MM.1S (cell line): ENCODE results near the gene ZNF804B.

Experiments
- EZH2 ChIP-seq: fragments of 300-600 bp; sonication (generic); optimal IDR thresholded peaks from 2 replicates; pipeline ENCODE3; 2017; ENCODE audit warnings: low read depth, mild to moderate bottlenecking, antibody characterized with exemption, low read length, mixed read lengths
- EZH2phosphoT487 ChIP-seq: fragments of 300-600 bp; sonication (generic); IDR thresholded peaks from 2 replicates; pipeline ENCODE4 v1.6.1; 2018; ENCODE audit warnings: antibody characterized with exemption, low read length
- TF ChIP-seq, protein P1 (sequence below): fragments of 300-600 bp; sonication (generic); IDR thresholded peaks from 2 replicates; pipeline ENCODE4 v1.5.1; 2016; ENCODE audit warnings: antibody characterized with exemption, low read length, mixed read lengths

DNA sequence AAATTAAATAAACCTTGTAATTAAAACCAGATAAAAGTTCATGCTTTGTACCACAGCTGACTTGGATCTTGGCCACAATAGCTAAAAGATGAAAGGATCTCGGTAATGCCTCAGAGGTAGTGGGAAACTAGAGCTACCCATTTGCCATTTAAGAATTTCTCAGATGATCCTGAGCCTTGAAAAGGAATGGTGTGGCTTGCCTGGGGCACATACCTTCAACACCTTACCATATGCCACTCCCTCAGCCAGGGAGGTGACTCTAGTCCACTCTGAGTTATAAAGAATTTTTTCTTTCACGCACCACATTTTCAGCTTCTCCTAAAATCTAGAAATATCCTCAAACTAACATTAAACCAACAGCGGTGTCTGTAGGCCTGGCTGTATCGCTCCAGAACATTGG, 552.4 kb downstream of the ZNF804B start:
- TF ChIP-seq, protein P1, sequence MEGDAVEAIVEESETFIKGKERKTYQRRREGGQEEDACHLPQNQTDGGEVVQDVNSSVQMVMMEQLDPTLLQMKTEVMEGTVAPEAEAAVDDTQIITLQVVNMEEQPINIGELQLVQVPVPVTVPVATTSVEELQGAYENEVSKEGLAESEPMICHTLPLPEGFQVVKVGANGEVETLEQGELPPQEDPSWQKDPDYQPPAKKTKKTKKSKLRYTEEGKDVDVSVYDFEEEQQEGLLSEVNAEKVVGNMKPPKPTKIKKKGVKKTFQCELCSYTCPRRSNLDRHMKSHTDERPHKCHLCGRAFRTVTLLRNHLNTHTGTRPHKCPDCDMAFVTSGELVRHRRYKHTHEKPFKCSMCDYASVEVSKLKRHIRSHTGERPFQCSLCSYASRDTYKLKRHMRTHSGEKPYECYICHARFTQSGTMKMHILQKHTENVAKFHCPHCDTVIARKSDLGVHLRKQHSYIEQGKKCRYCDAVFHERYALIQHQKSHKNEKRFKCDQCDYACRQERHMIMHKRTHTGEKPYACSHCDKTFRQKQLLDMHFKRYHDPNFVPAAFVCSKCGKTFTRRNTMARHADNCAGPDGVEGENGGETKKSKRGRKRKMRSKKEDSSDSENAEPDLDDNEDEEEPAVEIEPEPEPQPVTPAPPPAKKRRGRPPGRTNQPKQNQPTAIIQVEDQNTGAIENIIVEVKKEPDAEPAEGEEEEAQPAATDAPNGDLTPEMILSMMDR = no peak
- TF ChIP-seq EZH2 (no peak), EZH2phosphoT487 (no peak)
